ENCODE measurements around the gene TWF1. TPM values are rescaled to one million over a fixed set of nuclear protein-coding genes. Genes with fewer than 3 reads are reported as not detected.

TWF1 gene
- total RNA-seq (2022; extraction: Qiagen RNA extraction; ENCODE audit: low read depth), result 64.4 to 92.5 TPM (median 78.4 TPM) in 5 replicates

DNA sequence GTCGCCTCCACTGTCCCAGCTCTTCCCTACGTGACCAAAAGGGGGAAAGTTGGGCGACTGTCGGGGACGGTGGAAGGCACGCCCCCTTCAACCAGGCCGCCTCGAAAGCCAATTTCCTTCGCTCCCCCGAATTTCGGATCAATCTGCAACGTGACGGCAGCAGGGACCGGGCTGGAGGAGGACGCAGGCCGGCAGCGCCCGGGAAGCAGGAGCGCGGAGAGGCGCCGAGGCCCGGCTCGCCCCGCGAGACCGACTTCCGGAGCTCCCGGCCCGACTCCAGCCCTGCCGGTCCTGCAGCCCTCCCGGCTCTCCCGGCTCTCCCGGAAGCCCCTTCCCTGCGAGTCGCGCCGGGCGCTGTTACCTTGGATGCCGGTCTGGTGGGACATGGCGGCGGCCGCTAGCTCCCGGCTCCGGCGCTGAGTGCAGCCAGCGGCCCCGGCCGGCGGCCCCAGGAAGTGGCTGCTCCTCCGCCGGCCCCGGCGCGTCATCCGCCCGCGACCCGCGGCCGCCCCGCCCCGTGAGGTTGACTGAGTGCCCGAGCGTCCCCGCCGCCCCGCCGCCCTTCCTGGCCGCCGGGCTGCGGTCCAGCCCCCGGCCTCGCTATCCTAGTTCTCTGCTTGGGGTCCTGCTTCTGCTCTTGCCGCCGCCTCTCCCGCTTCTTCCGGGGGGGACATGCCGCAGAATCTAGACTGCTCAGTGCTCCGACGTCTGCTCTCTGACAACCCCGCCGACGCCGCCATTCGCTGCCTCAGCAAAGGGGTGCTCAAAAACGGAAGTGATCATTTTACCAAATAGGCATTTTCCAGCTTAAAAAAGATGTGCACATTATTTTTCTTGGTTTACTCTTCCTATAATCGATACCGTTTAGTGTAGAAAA is at the start of gene TWF1:
Gene TWF1, minus strand, starts transcription at position 458 of the 877 bp plus-strand sequence. Its CDS starts 72 bp downstream, at position 386.

DNA sequence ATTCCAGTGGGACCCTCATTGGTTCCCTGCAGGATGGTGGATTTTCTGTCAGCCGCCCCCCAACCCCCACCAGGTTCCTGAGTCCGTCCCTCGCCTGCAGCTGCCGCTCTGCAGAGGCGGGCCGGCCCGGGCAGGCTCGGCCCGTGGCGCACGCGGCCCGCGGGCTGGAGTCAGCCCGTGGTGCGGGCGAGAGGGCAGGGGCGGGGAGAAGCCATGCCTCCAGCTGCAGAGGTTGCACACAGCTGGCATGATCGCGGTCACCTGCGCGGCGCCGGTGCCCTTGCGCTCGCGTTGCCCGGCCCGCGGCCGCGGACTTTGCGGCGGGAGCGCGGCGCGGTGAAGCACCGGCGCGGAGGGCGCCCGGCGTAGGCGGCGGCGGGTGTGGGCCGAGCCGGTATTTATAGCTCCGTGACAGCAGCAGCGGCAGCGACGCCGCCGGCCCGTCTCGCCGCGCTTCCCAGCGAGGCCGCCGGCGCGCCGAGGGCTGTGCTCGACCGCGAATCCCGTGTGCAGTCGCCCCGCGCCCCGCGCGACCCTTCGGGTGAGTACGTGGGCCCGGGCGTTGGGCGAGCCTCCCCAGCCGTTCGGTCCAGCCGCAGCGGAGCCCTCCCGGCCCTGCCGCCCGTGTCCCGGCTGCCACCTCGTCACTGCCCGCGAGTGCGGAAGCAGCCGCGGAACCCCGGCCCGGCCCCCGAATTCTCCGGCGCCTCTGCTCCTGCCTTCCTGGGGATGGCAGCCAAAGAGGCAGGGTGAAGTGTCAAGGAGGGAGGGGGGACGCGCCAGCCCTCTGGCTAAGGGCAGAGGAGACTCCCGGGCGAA is 29.7 kb upstream of the TWF1 start, which contains the start of gene TMEM117:
Gene TMEM117, plus strand, starts transcription at position 426 of the 819 bp plus-strand sequence.

DNA sequence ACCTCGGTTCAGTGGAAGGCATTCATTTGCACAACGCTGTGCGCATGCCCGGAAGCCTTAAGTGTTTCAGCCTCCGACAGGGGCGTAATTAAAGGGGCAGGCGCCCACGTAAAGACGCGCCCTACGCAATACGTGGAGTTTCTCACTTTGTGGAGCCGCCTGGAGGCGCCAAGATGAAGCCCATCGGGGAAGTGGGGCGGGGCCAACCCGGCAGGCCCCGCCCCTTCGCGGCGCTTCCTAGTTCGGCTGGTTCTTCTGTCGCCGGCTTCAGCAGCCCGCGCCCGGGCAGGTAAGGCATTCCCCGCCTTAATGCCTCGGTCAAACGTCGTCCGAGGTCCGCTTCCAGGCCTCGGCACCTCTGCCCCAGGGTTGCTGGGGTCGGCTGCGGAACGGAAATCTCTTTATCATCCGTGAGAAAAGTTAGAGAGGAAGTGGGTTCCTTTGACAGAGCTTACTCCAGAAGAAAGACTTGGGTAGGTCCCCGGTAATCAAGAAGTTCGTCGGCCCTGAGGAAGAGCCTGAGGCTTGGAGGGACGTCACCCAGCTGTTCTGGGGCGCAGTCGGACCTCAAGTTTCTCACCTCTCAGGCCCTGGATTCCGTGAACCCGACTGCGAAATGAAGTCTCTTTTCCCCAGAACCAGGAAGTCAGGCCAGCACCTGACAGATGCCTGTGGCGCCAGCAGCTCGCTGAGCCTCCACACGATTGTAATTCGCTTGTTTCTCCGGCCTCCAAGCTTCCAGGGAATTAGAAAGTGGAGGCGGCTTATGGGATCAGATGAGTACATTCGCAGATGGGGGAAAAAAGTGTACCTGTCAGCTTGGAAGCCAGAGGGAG is 47.2 kb downstream of the TWF1 start, which contains the start of the genes IRAK4 and PUS7L:
Gene IRAK4, plus strand, starts transcription at position 224 of the 836 bp plus-strand sequence. CDS start 9,161 bp downstream, outside the sequence.
Gene PUS7L, minus strand, starts transcription at position 63 of the 836 bp plus-strand sequence. CDS start 3,545 bp downstream, outside the sequence.

Other genes with a start within 250 kb of the TWF1 start
- gene PUS7L, start 47.5 kb downstream of the TWF1 start, total RNA-seq (2022; extraction: Qiagen RNA extraction; ENCODE audit: low read depth), result 3.4 to 6.0 TPM (median 4.5 TPM) in 5 replicates
- gene IRAK4, start 47.4 kb downstream of the TWF1 start, total RNA-seq (2022; extraction: Qiagen RNA extraction; ENCODE audit: low read depth), result 4.3 to 5.4 TPM (median 5.0 TPM) in 5 replicates
- gene TMEM117, start 29.8 kb upstream of the TWF1 start, total RNA-seq (2022; extraction: Qiagen RNA extraction; ENCODE audit: low read depth), result 1.5 to 2.6 TPM (median 2.5 TPM) in 5 replicates

Data from A549 treated with DMSO at 1 μM for 4 hours (cell line).